ENCODE measurements around the gene AJAP1.

- no peak for TF ChIP-seq GATA3 (IDR thresholded peaks at IDR 0.05; ENCODE audit: low read depth, low read length)
- no peak for TF ChIP-seq GATA2 (IDR thresholded peaks at IDR 0.05; ENCODE audit: low read depth, low read length)
These were observed 39.3 kb upstream of the AJAP1 start for GRCh38 chr1:4615138-4615470.
